HG03571 (cell line): ENCODE results near the gene WDR82.

Experiments used
- ATAC-seq: cut with Tn5 transposase; IDR thresholded peaks from one replicate; pipeline ENCODE4 v1.9.1; 2021; ENCODE audit not compliant: unreplicated experiment

The WDR82 gene

DNA sequence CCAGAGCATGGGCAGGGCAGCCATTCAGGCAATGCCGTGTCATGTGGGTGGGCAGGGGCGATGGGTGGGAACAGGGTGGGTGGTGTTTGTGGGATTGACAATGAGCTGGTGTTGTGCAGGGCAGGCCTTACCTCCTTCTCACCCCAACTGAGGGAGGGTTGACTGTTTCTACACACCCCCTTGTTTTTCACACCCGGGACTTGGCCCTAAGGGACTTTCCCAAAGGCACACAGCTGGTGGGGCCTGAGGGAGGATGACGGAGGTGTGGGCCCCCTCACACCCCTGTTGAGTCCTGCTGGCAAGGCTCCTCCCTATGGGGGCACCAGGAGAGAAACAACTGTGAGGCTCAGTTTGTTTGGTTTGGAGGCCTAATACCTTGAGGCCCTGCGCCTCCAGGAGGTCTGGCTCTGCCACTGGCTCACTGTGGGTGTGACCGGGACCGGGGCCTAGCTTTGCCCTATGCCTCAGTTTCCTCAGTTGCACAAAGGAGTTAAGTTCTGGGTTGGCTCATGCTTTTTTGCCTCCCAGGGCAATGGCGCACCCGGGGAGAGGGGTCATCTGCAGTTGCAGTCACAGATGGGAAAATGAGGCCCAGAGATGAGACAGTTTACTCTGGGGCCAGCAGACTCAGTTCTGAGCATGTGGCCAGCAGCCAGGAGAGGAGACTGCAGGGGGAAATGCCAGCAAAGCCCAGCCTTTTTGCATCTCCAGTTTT, 32.6 kb upstream of the WDR82 start:
- ATAC-seq, result no peak

DNA sequence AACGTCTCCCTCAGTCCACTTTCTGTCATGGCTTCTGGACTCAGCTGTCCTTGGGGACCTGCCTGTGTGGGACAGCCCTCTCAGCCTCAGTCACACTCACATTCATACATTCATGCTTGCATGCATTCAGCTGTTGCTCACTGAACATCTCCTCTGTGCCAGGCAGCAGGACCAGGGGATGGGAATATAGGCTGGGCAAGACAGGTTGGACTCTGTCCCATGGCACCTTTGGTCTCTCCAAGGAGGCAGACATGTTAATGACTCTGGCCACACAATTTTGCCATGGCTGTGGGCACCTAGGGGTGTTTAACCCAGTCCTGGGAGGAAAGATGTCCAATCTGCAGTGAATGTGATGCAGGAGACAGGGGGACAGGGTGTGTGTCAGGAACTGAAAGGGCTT, 29.9 kb upstream of the WDR82 start:
- ATAC-seq, result no peak

DNA sequence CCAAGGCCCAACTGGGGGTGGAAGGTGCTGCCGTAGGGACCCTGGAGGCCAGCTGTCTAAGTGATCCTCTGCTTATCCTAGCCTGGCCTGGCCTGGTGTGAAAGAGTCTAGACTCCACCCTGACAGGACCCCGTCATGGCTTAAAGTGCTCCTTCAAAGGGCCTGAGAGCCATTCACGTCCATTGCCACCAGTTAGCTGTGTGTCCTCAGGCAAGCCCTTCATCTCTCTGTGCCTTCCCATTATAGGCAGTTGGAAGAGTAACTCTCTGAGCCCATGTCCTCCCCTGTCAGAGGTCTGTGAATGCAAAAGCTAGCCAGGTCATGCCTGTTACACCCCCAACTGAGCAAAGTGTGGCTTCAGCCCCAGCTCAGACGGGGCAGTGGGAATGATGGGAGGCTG, 28.5 kb upstream of the WDR82 start:
- no peak for ATAC-seq

DNA sequence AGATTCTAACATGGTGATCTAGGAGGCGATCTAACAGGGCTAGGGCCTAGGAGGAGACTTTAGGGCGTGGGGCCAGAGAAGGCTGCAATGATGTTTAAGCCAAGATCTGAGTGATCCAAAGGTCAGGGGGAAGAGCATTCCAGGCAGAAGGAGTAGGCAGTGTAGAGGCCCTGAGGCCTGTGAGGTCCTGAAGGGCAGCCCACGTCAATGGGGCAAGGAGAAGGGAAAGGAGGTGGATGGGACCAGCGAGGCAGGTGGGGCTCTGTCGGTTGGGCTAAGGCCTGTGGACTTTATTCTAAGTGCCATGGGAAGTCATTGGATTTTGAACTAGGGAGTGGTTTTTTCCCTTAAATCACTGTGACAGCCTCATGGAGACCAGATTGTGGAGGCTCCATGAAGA, 27.5 kb upstream of the WDR82 start:
- no peak for ATAC-seq

DNA sequence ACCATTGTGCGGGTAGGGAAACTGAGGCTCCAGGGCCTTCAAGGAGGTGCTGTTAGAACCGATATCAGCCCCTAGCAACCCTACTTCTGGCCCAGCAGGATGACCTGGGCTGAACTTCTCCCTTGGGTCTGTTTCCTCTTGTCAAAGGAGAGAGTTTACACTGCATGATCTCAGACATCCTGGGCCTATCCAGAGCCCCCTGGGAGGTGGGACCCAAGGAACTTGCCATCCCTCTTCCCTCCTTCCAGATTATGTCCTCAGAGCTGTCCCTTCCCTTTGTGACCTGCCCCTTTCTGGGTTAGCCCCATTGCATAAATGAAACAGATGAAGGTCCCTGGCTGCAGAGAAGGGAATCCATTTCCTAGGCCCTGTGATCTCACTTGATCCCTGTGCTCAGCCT, 25.4 kb upstream of the WDR82 start:
- ATAC-seq, result no peak

DNA sequence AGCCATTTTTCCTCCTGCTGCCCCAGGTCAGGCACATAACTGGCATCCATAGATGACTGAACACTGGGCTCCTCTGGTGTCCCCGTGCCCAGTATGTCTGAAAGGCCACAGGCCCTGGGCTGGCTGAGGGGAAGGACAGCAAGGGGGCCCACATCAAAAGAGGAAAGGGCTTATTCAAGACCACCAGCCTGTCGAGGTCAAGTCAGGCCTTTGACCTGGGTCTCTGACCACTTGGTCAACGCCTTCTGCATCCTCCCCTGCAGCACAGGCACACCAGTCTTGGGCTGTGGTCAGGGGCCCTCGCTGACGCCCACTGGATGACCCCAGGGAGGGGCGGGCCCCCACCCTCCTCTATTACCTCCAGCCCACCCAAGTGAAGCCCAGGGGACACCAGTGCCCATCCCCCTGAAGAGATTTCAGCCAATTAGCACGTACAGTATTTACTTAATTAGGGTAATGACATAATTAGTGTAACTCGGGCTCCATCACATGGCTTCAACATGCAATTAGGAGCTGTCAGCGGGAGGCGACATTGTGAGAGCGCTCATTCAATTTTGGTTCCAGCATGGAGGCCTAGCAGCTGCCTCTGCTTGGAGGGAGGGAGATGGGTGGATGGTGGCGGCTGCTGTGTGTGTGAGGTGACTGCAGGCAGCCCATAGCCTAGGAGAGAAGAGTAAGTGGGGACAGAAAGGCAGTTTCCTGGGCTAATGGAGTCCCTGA, 24.1 kb upstream of the WDR82 start:
- ATAC-seq, result no peak

DNA sequence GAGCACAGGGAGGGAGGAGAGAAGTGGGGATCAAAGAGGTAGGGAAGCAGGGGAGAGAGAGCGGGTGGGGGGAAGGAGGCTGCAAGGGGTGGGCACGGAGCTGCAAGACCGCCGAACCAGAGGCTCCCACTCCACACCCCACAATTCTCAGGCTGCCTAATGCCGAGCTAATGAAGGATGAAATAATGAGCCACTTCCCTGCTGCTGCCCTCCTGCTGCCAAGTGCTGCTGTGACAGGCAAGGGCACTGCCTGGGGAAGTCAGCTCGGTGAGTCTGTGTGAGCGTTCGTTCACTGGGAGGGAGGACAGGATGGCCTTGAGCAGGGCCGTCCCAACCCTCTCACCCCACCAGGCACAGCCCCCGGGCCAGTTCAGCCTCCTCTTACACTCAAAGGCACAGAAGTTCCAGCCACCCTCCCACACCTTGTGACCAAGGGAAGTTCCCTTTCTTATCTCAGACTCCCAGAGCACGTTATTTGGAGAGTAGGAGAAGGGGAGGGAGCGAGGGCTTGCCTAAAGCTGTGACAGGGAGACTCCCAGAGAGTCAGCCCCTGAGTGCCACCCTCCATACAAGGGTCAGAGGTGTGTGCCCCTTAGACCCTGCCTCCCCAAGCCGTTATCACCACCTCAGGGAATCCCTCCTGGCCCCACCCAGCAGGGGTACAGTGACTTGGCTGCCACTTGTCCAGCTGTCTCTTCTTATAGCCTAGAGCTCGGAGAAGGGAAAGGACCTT, 21.6 kb upstream of the WDR82 start:
- no peak for ATAC-seq

DNA sequence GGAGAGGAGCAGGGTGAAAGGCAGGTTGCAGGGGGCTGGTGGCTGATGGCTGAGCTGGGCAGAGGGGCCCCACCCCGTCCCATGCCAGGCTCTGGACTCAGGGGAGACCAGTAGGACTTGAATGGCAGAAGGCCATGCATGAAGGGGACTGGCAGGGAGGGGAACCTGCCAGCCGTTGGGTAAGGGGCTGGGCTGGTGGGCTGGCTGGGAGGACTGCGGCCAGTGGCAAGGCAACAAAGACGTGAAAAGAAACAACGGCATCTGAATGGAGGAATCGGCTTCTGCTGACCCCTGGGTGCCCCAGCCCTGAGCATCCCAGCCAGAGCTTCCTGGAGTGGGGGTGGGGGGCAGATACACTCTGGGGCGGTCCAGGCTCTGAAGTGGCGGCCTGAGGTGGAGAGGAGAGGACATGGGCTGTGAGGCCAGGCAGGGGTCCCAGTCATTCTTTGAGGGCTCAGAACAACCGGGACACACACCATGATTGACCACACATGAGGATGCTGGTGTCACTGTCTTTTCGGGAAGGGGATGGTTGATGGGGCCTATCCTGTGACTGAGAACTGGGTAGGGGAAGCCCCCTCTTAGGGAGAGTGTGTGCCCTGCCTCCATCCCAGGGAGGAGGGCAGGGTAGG, 20.9 kb upstream of the WDR82 start:
- no peak for ATAC-seq

DNA sequence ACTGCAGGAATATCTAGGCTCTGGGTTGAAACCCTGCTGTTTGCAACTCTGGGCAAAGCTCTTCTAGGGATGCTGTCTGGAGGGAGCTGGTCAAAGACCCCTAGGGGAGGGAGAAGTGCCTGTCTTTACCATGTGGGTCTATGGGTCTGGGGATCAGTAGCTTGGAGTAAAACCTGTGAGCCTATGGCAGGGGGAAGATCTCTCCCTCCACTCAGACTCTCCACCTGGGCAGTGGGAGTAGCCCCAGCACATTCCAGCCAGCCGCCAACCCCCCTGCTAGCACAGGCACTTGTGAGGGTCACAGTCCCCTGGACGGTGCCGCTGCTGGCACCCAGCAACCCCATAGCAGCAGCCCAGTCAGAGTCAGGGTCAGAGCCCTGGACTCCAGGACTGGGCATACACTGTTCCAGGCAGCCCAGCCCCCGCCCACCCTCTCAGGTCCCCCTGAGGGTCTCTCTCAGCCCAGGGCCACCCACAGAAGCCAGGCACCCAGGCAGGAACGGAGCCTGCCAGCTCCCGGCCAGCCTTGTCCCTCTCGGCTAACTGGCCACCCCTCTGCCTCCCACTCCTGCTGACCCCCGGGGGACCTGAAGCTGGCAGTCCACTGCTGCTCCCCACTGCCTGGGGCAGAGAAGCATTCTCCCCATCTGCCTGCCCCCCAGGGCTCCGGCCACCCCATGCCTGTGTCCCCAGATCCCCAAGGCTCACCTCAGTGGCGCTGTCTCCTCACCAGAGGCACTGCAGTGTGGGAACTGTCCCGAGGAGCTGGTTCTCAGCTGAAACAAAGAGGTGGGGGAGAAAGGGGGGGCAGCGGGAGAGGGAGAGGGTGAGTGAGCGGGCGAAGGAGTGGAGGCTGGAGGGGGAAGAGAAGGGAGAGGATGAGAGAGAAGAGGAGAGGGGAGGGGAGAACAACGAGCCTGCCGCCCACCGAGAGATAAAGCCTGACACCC, 20.0 kb upstream of the WDR82 start:
- ATAC-seq, result no peak

DNA sequence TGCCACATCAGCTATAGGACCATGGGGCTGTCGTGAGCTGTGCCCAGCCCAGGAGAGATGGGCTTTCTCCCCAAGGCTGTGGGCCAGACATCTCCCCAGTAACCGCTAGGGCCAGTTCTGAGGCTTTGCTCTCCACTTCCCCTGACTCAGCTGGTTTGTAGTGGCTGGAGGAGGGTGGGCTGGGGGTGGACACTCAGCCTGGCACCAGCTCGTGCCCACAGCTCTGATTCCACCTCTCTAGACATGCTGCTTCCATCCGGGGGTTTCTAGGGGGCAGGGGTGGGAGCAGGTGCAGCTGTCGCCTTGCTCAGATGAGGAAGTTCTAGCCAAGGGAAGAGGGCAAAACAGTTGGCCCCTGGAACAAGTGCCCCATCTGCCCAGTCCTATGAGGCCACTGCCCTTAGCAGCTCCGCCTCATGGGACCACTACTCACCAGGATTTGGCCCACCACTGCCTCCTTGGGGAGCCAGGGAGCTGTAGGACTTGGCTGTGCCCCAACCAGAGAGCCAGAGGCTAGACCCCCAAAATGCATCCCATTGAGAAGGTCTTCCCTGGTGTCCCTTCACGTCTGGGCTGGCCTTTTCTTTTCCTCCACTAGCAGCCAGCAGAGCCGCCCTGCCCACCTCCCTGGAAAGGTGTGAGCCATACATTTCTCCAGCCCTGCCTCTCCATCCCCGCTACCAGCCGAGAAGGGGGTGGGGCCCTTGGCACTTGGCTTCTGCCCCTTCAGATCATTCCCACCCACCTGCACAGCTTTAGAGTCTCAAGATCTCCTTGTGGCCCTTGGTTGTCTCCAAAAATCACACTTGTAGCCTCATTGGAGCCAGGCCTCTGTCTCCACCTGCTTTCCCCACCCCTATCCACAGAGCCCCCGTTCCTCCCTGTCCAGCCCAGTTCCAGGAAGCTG, 19.0 kb upstream of the WDR82 start:
- ATAC-seq, result no peak

DNA sequence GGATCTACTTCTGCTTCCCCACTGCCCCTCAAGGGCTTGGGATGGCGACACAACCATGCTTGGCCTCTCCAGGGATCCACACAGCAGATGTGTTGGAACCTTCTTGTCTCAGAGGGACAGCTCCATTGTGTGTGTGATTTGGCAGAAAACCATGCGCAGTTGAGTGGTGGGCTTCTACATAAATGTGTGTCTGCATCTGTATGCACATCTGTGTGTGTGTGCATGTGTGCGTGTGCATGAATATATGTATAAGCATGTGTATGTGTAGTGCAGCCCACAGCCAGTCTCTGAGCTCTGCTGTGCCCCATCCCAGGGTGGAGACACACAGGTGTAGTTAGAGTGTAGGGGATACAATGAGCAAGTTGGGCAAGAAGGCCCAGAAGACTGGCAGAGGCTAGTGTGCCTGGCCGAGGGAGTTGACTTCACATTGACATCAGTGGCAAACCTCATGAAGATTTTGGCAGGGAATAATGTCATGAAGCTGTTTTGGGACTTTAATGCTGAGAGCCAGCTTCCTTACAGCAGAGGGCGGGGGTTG, 17.3 kb upstream of the WDR82 start:
- ATAC-seq, result no peak

DNA sequence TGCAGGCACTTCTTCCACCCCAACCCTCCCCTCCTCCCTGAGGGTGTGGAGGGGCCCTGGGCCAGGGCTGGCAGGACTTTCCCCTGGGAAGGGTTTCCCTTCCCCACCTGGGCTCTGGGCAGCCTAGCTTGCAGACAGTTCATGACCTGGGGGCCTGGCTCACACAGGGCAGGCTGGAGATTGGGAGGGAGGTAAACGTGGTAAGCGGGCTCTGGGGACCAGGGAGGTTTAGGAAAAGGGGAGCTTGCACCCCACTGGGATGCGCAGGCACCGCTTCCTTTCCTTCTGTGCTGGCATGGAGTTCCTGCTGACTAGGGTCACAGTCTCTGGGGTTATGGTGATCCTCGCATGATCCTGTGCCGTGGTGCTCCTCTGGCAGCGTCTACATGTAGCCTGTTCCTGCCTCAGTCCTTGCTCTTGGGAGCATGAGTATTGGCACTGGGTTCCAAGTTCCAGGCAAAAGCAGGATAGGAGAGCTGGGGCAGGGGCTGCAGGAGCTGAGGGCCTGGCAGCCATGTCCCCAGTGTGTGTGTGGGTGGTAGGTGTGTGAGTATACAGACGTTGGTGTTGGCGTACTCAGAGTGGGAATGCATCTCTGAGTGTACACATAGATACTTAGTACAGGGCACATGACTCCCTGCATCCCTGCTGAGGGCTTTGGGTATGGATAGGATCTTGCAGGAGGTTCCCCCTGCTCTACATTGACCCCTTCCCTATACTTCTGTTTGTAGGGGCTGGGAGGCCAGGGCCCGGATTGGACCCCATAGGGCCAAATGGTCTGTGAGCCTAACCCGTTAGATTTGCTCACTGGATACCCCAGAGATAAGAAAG, 16.1 kb upstream of the WDR82 start:
- no peak for ATAC-seq

DNA sequence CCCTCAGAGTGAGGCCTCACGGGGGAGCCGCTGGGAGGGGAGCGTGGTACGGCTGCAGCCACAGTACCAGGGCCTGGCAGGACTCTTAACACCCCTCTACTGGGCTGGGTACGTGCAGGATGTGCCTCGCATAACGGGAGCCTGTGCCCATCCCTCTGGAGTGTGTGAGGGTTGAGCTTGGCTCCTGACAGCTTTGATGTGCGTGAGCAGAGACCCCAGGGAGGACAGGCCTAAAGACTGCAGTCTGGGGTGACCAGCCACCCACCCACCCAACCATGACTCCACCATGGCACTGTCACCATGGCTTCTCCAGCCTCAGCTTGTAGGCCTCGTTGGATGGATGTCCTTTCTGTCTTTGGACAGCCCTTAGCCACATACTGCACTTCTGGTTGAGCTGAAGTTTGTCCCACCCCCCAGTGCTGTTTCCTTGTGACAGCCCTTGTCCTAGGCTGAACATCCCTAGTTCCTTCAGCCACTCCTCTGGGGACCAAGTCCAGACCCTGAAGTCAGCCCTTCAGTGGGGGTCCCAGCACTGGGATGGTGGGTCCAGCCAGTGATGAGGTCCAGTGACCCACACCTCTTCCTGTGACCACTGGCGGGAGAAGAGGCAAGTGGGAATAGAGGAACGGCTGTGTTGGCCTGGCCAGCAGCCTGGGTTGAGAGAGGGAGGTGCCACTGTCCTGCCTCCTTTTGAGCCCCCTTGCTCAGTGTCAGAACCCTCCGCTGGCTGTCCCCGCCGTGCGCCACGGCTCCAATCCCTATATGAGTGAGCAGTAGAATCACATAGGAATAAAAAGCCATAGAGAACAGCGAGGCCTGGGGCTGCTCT, 15.3 kb upstream of the WDR82 start:
- no peak for ATAC-seq

DNA sequence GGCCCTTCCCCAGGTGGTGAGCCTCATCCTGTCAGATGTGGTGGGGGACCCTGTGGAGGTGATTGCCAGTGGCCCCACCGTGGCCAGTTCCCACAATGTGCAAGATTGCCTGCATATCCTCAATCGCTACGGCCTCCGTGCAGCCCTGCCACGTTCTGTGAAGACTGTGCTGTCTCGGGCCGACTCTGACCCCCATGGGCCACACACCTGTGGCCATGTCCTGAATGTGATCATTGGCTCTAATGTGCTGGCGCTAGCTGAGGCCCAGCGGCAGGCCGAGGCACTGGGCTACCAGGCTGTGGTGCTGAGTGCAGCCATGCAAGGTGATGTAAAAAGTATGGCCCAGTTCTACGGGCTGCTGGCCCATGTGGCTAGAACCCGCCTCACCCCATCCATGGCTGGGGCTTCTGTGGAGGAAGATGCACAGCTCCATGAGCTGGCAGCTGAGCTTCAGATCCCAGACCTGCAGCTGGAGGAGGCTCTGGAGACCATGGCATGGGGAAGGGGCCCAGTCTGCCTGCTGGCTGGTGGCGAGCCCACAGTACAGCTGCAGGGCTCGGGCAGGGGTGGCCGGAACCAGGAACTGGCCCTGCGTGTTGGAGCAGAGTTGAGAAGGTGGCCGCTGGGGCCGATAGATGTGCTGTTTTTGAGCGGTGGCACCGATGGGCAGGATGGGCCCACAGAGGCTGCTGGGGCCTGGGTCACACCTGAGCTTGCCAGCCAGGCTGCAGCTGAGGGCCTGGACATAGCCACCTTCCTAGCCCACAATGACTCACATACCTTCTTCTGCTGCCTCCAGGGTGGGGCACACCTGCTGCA, 14.0 kb upstream of the WDR82 start:
- no peak for ATAC-seq

DNA sequence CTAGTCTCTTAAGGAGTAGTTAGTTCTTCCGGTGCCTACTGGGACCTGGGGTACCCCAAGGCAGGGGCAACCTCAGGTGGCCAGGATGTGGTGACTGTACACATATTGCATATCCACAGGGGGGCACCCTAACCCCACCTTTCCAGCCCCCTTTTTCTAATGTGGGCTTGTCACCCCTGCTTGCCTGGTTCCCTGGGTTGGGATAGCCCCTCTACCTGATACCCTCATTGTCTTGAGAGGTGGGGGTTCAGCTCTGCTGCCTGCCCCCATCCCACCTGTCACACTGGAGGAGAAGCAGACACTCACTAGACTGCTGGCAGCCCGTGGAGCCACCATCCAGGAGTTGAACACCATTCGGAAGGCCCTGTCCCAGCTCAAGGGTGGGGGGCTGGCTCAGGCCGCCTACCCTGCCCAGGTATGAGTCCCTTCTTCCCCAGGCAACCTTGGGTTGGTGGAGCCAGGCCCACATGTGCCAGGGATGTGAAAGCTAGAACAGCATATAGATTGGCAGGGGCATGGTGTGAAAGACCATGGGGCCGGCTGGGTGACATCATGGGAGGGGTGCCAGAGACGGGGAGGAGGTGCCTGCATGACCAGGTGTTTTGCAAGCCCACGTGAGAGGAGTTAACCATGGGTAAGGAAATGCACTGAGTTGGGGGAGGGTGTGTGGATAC, 13.2 kb upstream of the WDR82 start:
- ATAC-seq, result no peak
